Vagina (tissue), 2 donors: Measurements from ENCODE around the gene UBR3.

Experiments used
- POLR2A ChIP-seq, 2 donors: fragments of 450-650 bp; IDR thresholded peaks; one replicate each; pipeline ENCODE4 v1.6.1; 2017; ENCODE audit warnings: antibody characterized with exemption in 2 of 2, mild to moderate bottlenecking in 2 of 2, moderate library complexity in 2 of 2
- POLR2AphosphoS5 ChIP-seq, 2 donors: sonication (generic); formaldehyde crosslinking; IDR thresholded peaks; one replicate each; pipeline ENCODE4 v1.9.0; 2017; ENCODE audit warnings: antibody characterized with exemption in 2 of 2, mild to moderate bottlenecking in 2 of 2, low read depth in 1 of 2; ENCODE audit not compliant: insufficient read depth in 1 of 2
- TF ChIP-seq, protein P1 (sequence below), 3 experiments: fragments of 450-650 bp in 2 of 3; fragments of 200-600 bp in 1 of 3; sonication (generic) in 1 of 3; IDR thresholded peaks; one replicate each; pipeline ENCODE4 v1.5.1; 2017 to 2019; ENCODE audit warnings: antibody characterized with exemption in 3 of 3, mild to moderate bottlenecking in 2 of 3, moderate library complexity in 2 of 3

DNA sequence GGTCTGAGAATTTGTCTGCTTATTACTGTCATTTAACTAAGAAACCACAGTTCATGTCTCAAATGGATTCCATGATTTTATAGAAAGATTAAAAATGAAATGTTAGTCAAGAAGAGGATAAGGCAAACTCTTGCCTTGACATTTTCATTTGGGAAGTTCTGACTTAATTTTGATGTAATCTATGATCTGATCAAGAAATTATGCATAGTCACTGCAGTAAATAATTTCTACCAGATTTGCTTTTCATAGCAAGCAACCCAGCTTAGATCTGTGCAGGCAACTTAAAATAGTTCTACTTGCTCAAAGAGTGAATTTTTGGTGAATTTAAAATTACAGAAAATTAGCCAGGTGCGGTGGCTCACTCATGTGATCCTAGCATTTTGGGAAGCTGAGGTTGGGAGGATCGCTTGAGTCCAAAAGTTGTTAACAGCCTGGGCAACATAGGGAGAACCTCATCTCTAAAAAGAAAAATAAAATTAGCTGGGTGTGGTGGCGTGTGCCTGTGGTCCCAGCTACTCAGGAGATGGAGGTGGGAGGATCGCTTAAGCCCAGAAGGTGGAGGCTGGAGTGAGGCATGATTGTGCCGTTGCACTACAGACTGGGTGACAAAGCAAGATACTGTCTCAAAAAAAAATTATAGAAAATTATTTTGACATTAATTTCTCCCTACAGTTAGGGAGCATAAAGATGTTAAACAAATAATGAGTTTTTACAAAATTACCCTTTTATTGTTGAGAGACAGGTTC is 192.0 kb downstream of the UBR3 start:
- TF ChIP-seq, protein P1, sequence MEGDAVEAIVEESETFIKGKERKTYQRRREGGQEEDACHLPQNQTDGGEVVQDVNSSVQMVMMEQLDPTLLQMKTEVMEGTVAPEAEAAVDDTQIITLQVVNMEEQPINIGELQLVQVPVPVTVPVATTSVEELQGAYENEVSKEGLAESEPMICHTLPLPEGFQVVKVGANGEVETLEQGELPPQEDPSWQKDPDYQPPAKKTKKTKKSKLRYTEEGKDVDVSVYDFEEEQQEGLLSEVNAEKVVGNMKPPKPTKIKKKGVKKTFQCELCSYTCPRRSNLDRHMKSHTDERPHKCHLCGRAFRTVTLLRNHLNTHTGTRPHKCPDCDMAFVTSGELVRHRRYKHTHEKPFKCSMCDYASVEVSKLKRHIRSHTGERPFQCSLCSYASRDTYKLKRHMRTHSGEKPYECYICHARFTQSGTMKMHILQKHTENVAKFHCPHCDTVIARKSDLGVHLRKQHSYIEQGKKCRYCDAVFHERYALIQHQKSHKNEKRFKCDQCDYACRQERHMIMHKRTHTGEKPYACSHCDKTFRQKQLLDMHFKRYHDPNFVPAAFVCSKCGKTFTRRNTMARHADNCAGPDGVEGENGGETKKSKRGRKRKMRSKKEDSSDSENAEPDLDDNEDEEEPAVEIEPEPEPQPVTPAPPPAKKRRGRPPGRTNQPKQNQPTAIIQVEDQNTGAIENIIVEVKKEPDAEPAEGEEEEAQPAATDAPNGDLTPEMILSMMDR (IDR thresholded peaks at IDR 0.05), result no peak
- TF ChIP-seq POLR2A (IDR thresholded peaks at IDR 0.05) (no peak), POLR2AphosphoS5 (IDR thresholded peaks at IDR 0.05; ENCODE audit: insufficient read depth in 1 of 2, low read depth in 1 of 2) (no peak)
